HFF-Myc (cell line): ENCODE results near the gene DFFA.

ENCODE experiments used
- DNase-seq: peaks from one replicate; pipeline ENCODE4 v3.0.0-alpha.2; 2011; ENCODE audit warnings: low read depth; ENCODE audit errors: extremely low read depth
- H3K4me3 ChIP-seq: replicated peaks from 2 replicates; pipeline ENCODE4 v1.5.1; 2011; ENCODE audit warnings: low read depth, mild to moderate bottlenecking, control low read depth, low read length
- TF ChIP-seq, protein P1 (sequence below): IDR thresholded peaks from 2 replicates; pipeline ENCODE4 v1.5.1; 2012; ENCODE audit warnings: mild to moderate bottlenecking, low read depth, low read length, control low read depth; ENCODE audit errors: missing control alignments

The DFFA gene

DNA sequence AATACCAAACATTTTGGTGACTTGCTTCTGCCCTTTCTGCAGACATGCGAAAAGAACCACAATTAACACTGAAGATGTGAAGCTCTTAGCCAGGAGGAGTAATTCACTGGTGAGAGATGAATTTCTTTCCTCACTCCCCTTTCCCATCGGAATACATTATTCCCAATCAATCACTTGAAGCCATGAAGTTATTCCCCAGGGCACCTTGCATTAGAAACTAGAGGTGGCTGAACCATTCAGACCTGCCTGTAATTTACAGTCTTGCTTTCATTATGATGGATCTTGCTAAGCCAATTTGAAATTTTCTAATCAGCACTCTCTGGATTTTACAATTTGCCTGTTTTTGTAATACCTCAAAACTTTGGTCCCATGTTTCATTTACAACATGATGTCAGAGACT, 32.0 kb downstream of the DFFA start:
- DNase-seq = no peak
- no peak overlapping the region for H3K4me3 ChIP-seq
- TF ChIP-seq, protein P1, sequence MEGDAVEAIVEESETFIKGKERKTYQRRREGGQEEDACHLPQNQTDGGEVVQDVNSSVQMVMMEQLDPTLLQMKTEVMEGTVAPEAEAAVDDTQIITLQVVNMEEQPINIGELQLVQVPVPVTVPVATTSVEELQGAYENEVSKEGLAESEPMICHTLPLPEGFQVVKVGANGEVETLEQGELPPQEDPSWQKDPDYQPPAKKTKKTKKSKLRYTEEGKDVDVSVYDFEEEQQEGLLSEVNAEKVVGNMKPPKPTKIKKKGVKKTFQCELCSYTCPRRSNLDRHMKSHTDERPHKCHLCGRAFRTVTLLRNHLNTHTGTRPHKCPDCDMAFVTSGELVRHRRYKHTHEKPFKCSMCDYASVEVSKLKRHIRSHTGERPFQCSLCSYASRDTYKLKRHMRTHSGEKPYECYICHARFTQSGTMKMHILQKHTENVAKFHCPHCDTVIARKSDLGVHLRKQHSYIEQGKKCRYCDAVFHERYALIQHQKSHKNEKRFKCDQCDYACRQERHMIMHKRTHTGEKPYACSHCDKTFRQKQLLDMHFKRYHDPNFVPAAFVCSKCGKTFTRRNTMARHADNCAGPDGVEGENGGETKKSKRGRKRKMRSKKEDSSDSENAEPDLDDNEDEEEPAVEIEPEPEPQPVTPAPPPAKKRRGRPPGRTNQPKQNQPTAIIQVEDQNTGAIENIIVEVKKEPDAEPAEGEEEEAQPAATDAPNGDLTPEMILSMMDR = no peak

DNA sequence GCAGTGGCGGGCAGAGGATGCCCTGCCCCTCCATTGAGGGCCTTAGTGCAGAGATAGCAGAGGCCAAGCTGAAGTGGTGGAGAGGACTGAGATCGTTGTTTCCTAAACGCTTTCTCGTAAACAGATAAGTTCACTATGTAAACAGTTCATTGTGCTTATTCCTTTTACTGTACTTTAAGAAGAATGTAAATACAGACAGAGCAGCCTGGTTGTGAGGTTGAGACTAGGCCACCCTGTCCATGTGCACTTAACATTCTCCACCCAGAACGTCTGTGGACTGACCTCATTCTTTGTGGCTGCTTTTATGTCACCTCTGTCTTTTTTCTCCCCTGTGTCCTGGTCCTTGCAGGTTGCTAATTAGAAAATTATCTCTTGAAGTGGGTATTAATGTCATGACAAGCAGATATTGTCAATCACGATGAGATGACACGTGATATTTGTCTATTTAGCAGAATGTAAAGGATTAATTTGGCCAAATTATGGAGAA, 33.6 kb downstream of the DFFA start:
- TF ChIP-seq, protein P1 = no peak
- no peak overlapping the region for H3K4me3 ChIP-seq
- no peak for DNase-seq

DNA sequence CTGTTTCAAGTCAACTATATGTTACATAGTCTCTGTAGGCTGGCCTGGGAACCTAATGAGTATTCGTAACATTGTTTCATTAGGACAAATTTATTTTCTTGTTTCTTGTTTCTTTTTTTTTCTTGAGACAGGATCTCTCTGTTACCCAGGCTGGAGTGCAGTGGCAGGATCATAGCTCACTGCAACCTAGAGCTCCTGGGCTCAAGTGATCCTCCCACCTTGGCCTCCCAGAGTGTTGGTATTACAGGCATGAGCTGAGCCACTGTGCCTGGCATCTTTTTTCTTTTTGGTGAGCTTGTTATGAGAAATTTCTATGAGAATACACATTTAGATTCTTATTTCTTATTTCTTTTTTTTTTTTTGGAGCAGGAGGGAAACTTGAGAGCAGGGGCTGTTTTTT, 35.3 kb downstream of the DFFA start:
- DNase-seq = no peak
- TF ChIP-seq, protein P1 = no peak
- H3K4me3 ChIP-seq = no peak overlapping the region

DNA sequence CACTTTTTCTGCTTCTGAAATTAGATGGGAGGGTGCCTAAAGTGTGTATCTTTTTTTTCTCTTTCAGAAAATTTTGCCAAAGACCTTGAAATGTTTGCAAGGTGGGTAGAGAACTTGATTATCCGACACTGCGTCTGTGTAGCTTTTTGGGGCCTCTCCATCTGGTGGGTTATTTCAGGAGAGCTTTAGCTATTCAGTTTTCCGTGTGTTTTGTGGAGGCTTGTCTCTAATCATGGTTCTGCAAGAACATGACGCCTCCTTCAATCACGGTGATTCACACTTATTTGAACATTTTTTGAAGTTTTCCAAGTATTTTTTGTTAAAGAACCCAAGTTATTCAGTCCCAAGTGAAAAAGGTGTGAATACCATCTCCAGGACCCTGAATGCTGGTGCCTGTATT, 37.7 kb downstream of the DFFA start:
- H3K4me3 ChIP-seq = no peak overlapping the region

DNA sequence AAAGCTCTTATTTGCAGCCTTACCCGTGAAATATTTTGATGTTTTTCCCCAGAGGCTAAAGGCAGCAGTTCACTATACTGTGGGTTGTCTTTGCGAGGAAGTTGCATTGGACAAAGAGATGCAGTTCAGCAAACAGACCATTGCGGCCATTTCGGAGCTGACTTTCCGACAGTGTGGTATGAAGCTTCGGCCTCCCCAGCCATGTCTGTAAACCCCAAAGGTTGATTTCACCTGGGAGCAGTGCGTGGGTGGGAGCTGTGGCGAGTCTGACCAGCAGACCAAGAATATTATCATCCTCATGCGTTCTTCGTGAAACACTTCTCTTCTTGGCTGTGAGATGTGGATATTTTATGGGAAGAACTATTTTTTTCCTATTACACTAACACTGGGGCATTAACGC, 38.5 kb downstream of the DFFA start:
- DNase-seq = no peak
- TF ChIP-seq, protein P1 = no peak
- H3K4me3 ChIP-seq = no peak overlapping the region

More for the DNA sequence above, 37.7 kb downstream of the DFFA start:
- TF ChIP-seq, protein P1 = no peak
- no peak for DNase-seq

DNA sequence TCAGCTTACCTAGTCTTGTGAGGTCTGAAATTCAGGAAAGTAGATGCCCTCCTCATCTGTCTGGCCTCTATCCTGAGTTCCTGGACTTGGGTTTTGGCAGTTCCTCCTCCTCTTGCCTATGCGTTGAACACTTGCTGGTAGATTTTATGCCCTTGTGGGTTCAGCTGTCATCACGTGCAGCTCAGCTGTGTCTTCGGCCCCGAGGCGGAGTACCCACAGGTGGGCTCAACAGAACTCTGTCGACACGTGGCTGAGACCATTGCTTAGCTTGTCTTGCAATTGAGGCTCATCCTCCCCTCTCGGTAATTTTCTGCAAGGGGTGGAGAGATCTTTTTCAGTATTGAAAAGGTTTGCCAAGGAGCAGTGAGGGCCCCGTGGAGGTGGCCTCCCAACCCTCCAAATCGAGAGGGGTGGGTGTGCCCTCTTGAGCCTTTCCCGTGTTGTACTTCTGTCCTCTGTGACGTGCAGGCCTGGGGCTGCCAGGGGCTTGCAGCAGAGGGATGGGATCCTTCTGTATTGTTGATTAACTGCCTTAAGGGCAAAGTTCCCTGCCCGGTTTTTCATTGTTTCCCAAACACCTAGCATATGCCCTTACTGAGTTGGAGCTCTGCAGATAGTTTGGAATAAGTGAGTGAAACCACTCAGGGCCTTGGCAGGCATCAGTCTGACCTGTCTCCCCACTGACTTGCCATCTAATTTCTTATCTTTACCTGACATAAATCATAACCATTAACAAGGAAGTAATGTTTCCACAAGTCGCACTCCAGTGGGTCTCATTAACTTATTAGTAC, 39.2 kb downstream of the DFFA start:
- no peak overlapping the region for H3K4me3 ChIP-seq
- no peak for DNase-seq
- TF ChIP-seq, protein P1 = no peak
